ENCODE data around the gene FAM161A.
A peak's percentile ranks its signal among the peaks of the same experiment; 100 is the strongest.
"Not testable (repeated sequence)": the region's sequence is repeated elsewhere in the genome, so short reads cannot be mapped to it uniquely, and the experiment has no call there.

FAM161A gene, protein sequence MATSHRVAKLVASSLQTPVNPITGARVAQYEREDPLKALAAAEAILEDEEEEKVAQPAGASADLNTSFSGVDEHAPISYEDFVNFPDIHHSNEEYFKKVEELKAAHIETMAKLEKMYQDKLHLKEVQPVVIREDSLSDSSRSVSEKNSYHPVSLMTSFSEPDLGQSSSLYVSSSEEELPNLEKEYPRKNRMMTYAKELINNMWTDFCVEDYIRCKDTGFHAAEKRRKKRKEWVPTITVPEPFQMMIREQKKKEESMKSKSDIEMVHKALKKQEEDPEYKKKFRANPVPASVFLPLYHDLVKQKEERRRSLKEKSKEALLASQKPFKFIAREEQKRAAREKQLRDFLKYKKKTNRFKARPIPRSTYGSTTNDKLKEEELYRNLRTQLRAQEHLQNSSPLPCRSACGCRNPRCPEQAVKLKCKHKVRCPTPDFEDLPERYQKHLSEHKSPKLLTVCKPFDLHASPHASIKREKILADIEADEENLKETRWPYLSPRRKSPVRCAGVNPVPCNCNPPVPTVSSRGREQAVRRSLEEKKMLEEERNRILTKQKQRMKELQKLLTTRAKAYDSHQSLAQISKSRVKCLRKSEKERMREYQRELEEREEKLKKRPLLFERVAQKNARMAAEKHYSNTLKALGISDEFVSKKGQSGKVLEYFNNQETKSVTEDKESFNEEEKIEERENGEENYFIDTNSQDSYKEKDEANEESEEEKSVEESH

DNA sequence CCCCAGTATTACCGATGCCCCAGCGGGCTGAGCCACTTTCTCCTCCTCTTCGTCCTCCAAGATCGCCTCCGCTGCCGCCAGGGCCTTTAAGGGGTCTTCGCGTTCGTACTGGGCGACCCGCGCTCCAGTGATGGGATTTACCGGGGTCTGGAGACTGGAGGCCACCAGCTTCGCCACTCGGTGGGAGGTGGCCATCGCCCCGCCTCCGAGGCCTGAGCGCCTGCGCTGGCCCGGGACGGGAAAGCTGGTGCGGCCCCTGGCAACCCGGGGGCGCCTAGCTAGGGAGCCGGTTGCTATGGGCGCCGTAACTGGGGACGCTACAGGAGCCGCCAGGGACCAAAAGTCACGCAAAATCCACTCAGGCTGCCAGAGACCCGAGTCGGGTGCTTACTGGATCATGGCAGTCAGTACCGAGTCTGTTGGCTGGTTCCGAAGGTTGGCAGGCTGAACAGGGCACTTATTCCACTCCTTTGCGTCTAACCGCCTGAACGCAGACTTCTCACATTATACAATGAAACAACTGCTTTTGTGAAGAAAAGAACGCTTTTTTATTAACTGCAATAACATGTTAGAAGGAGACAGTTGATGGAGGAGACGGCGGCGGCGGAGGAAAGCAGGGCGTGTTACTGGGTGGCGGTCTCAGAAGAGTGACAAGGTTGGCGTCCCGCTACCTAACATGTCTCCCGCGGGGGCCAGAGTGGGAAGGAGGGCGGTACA, at the start of gene FAM161A:
TSS of gene FAM161A (minus strand) at position 214 of the 717 bp plus-strand sequence. CDS start at position 195, 19 bp downstream.
- DNase-seq, result peak; percentile 61

DNA sequence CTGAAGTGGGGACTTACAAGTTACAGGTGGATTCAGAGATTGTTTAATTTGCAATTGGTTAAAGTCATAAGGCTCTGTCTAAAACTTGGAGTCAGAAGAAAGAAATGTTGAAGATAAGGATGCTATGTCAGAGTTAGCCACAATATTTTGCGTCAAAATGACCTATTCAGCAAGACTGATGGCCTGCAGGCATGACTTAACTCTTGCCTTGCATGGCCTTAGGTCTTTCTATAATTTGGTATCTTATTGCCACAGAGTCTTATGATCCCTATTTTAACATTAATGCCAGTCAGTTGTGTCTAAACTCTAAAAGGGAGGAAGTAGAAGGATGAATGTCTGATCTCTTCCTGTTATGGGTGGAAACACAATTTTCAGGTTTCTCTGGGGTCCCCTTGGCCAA, 46.4 kb upstream of the FAM161A start:
- DNase-seq, result no peak

DNA sequence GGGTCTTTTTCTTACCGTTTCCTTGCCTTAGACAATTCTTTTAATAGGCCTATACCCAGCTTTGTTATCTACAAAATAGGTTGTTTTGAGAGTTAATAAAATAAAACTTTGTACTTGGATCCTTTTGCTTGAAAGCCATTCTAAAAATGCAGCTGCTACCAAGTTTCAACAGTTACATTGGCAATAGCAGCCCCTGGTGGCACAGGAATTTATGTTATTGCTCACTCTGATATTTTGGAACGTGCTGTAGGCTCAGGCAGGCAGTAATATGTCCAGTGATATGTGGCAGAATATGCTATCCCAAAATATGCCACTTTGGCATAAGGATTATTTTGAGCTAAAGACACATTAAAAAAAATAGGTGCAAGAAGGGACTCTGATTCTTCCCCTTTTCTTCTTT, 45.0 kb upstream of the FAM161A start:
- no peak for DNase-seq

DNA sequence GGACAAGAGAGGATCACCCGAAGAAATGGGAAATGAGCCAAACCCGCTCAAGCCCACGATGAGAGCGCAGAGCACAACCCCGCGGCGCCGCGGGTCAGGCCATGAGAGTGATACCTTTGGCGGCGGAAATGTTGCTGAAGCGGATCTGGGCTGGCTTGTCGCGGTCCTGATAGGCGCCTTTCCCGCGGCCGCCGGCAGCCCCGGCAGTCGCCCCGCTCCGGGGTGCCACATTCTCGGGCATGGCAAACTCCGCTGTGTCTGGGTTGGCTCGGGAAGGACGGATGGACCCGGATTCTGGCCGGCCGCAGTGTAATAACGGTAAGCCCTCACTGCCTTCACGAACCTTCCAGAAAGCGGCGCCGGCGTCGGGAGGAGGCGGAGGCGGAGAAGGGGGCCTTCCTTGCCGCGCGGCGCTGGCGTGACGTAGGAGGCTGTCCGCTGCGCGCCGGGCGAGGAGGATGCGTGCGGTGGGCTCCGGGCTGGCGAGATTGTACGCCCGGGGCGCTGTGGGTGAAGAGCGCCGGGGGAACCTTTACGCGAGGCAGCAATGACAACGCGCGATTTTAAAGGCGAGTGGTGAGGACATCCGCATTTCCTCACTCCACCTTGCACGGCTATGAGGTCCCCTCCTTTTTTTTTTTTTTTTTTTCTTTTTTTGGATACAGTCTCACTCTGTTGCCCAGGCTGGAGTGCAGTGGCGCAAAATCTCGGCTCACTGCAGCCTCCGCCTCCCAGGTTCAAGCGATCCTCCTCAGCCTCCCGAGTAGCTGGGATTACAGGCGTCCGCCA, 34.6 kb upstream of the FAM161A start, which contains the start of gene CCT4:
TSS of gene CCT4 (minus strand) at position 390 of the 789 bp plus-strand sequence. CDS start at position 241, 149 bp downstream.
- peak; percentile 50 for DNase-seq

DNA sequence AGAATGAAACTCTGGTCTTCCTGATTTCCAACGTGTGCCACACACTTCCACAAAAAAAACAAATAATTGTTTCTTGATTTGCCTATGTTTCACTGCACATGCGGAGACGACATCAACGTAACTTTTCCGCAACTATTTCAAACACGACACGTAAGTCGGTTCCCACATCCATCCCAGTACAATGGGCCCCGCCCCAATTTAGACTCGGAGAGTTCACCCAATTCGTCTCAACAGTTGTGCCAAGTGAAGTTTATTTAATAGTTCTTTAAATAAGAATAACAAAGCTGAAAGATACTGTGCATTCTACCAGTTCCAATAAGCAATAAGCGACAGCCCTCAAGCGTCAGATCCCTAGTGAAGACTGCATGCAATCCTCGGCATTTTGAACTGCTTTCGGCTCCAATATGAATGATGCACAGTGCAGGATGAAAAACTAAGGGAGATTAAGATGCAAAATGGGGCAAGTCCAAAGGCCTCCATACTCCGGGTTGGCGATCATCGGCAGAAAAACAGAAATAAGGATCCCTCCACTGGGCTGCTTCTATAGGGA, 33.9 kb upstream of the FAM161A start:
- DNase-seq, result no peak

DNA sequence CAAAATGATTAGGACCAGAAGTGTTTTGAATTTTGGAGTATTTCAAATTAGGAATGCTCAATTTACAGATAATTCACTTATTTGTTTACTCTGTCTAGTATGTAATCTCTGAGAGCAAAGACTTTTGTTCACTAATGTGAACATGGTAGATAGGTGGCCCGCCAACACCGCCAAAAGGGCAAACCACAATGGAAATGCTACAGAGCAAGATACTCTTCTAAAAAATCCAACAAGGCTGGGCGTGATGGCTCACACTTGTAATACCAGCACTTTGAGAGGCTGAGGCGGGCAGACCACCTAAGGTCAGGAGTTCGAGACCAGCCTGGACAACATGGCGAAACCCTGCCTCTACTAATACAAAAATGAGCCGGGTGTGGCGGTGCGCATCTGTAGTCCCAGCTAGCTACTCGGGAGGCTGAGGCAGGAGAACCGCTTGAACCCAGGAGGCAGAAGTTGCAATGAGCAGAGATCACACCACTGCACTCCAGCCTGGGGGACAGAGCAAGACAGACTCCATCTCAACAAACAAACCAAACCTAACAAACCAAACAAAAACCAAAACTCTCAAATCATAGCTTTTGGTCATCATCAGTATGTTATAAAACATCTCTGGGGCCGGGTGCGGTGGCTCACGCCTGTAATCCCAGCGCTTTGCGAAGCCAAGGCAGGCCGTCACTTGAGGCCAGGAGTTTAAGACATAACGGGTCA, 32.2 kb upstream of the FAM161A start:
- no peak for DNase-seq

DNA sequence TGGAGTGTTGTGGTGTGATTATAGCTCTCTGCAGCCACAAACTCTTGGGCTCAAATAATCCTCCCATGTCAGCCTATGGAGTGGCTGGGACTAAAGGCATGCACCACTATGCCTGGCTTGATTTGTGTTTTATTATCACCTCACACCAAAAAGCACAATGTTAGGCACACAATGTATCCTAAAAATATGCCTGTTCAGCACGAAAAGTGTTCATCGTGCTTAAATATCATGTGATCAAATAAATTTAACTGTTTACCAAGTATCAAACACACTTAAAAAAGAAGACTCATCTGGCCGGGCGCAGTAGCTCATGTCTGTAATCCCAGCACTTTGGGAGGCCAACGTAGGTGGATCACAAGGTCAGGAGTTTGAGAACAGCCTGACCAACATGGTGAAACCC, 29.0 kb upstream of the FAM161A start:
- DNase-seq, result no peak

DNA sequence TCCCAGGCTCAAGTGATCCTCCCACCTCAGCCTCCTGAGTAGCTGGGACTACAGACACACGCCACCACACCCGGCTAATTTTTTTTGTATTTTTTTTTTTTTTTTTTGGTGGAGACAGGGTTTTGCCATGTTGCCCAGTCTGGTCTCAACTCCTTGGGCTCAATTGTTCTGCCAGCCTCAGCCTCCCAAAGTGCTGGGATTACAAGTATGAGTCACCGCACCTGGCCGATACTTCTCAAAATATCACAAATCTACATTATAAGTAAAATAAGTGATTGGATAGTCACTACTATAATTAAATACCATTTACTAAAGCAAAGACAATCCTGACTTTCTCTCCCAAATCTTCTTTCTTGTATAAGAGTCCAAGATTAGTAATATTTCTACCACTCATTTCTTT, 25.5 kb upstream of the FAM161A start:
- DNase-seq, result not testable (repeated sequence)

DNA sequence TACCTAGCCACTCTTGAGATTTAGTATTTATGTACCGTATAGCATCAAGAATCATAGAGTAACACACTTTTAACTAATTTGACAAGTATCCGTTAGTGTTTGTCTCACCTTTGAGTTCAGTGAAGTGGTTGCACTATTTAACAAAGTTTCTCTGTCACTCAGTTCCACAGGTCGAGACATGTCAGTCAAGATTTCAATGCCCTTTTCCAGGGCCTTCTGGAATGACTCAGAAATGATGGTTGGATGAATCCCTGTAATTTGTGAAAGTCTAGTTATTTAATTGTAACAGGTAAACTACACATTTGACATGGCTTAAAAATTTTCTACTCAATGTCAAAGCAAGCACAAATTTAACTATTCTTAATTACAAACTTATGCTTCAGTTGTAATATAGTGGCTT, 24.9 kb upstream of the FAM161A start:
- no peak for DNase-seq

DNA sequence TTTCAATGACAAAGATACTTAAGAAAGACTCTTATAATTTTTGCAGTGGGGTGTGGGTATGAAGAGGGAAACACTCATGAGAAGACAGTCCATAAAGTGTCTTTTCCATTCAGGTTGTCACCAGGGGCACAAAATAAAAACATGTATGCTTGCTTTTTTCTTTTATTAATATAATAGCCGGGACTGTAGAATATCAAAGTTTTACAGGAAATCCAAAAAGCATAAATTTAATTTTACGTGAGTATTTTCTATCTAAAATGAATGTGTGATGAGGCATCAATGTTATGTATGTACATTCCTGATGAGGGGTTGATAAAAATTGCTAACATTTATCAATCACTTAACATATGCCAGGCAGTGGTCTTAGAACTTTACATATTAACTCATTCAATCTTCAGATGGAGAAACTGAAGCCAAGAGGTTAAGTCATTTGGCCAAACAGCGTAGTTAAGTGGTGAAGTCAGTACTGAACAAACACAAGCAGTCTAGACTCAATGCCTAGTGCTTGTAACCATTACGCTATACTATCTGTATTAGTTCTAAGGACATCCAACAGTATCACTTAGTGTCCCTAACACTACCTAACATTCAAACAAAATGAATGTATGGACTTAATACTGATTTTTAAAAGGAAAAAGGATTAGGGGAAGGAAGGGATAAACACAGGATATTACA, 23.8 kb upstream of the FAM161A start:
- DNase-seq, result no peak

DNA sequence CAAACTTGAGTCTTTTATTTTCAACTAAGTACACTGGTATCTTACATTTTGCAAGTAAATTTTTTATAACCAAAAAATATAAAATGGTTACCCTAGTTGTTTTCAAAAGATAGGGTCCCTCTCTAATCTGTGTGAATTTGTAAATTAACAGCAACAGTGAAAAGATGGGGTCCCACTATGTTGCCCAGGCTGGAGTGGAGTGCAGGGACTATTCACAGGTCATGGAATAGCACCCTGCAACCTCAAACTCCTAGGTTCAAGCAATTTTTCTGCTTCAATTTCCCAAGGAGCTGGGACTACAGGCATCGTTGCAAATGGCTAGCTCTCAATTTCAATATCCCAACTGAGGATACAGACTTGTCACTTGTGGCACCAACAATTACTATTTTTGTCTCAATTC, 22.5 kb upstream of the FAM161A start:
- no peak for DNase-seq

DNA sequence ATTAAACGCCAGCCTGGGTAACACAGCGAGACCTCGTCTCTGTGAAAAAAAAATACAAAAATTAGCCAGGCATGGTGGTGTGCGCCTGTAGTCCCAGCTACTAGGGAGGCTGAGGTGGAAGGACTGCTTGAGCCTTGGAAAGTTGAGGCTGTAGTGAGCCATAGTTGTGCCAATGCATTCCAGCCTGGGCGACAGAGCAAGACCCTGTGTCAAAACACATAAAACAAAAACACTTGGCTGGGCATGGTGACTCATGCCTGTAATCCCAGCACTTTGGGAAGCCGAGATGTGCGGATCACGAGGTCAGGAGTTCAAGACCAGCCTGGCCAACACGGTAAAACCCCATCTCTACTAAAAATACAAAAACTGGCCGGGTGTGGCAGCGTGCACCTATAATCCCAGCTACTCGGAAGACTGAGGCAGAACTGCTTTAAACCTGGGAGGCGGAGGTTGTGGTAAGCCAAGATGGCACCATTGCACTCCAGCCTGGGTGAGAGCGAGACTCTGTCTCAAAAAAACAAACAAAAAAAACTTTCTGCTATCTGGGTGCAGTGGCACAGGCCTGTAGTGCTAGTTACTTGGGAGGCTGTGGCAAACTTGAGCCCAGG, 12.7 kb upstream of the FAM161A start:
- not testable (repeated sequence) for DNase-seq

DNA sequence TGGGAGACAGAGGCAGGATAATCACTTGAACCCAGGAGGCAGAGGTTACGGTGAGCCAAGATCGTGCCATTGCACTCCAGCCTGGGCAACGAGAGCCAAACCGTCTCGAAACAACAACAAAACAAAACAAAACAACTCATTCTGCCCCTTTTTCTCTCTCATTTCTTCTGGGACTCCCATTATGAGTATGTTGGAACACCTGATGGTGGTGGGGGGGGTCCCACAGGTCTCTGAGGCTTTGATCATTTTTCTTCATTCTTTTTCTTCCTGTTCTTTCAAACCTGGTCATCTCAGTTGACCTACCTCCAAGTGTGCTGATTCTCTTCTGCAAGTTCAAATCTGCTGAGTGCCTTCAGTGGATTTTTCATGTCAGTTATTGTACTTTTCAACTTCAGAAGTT, 8.2 kb upstream of the FAM161A start:
- DNase-seq, result no peak

DNA sequence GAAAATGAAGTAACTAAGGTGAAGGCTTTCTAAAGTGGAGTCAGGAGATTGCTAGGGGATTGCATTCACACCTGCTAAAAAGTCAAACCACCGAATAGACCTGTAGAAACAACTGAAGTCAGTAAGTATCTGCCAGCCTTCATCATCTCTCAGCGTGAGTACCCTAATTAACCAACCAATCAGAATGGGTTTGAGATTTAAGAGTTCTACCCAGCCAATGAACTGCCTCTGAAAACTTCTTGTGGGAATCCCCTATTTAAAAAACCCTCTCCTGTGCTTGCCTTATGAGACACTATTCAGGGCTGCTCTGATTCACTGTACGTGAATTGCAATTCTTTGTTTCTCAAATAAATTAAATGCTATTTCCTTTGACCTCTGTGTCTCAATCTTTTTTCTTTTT, 3.4 kb upstream of the FAM161A start:
- no peak for DNase-seq

DNA sequence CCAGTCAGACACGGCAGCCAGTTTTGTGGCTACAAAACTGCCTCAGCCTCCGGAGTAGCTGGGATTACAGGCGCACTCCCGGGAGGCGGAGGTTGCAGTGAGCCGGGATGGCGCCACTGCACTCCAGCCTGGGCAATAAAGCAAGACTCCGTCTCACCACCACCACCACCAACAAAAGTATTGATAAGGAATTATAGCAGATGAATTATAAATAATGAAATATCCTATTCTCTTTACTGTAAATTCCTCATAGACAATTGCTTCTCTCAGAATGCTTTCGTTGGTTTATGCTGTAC, 1.4 kb upstream of the FAM161A start:
- DNase-seq, result no peak

DNA sequence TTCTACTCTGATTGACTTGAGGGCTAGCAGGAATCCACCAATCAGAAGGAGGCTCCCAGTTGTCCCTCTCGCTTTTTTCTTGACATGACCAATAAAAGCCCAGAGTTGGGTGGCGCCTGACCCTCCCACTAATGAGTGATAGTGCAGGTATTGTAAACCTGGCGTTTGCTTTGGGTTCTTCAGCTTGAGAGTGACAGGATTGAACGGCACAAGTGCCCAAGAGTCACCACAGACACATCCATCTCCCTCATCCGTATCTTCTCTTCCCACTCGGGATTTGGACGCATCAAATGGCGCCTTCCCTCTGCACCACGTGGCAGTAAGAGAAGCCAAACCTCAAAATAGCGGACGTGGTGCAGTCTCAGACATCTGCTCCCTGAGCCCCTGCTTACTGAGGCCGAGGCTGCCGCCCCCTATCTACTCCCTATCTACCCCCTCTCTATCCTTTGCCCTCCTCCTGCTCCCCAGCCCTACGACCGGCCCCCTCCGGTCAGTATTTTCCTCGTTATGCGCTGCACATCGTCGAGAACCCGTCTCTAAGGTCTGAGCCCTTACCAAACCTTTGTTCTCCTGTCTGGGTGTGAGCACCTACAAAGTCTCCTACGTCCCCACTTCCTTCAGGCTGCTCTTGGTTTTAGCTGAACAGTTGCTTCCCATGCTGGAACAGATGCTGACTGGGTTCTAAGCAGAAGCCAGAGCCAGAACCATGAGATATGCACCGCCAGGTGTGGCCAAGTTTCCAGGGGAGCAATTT, 881 bp upstream of the FAM161A start:
- DNase-seq, result peak; percentile 98

DNA sequence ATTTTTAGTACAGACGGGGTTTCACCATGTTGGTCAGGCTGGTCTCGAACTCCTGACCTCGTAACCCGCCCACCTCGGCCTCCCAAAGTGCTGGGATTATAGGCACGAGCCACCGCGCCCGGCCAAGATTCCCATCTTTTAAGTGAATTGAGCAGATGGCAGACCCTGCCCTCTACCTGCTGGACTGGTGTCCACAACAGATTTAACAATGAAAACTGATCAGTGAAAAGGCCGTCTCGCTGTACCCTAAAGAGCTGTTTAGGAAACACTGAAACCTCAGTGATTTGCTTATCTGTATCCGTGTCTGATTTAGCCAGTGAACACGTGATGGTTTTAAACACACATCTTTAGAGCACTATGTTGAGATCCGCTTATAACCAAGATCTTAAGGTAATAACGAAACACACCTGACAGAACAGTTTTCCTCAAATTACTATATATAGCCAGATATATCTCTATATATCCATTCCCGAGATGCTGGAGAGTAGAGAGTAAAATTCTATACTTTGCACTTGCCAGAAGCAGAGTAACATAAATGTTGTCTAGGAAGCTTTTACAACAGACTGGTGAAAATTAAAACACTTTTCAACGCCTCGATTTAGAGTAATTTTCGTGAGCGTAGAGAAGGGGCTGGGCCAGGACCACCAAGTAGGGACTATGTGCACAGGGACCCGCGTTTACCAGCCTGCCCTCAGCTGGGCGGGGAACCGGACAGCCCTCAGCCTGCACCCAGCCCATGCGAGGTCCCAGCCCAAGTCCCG, 594 bp downstream of the FAM161A start:
- peak; percentile 33 for DNase-seq

DNA sequence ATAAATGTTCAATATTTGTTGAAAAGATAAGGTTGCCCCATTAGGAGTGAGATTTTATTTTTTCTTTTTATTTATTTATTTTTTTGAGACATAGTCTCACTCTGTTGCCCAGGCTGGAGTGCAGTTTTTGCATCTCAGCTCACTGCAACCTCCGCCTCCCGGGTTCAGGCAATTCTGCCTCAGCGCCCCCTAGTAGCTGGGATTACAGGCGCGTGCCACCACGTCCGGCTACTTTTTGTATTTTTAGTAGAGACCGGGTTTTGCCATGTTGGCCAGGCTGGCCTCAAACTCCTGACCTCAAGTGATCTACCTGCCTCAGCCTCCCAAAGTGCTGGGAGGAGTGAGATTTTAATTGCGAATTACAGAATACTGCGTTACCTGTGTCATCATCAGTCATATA, 2.6 kb downstream of the FAM161A start:
- not testable (repeated sequence) for DNase-seq

DNA sequence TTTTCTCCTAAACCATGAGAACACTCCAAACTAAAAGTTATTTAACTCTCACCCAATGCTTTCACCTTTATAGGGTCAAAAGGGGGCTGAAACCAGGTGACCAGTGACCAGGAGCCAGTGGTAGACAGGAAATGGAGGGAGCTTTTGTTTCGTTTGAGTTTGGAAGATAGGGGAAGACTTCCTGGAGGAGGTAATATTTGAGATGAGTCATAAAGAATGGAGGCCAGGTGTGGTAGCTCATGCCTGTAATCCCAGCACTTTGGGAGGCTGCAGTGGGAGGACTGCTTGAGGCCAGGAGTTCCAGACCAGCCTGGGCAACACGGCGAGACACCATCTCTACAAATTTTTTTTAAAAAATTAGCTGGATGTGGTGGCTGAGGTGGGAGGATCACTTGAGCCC, 8.5 kb downstream of the FAM161A start:
- DNase-seq, result no peak

Data from NCI-H2081 treated with DMSO at 0.1 percent for 48 hours (cell line).